Umbilical cord (tissue), 2 donors: ENCODE results near the gene RD3L. TPM values are rescaled to one million over a fixed set of nuclear protein-coding genes. Genes with fewer than 3 reads are reported as not detected.

Experiments
- DNase-seq: peaks from one replicate; pipeline ENCODE4 v3.0.0-alpha.2; 2015; ENCODE audit warnings: low spot score
- total RNA-seq: library from RNA; depleted of rRNA; stranded (reverse); fragments of >200 nt; gene quantifications from one replicate; pipeline ENCODE4 v1.2.3, GENCODE V29; 2014; ENCODE audit warnings: low replicate concordance; ENCODE audit not compliant: insufficient read depth

The RD3L gene
- total RNA-seq, 1 donor from 2014 or later: not detected

GRCh38 chr14:103896578-103896977 lies 45.8 kb downstream of the RD3L start:
- DNase-seq: no peak

GRCh38 chr14:103894723-103895059 lies 47.6 kb downstream of the RD3L start:
- no peak for DNase-seq

GRCh38 chr14:103894034-103894722 lies 48.2 kb downstream of the RD3L start:
- DNase-seq: no peak

GRCh38 chr14:103892247-103892646 lies 50.1 kb downstream of the RD3L start:
- no peak for DNase-seq

GRCh38 chr14:103891667-103892215 lies 50.6 kb downstream of the RD3L start:
- no peak for DNase-seq

GRCh38 chr14:103890821-103891666 lies 51.3 kb downstream of the RD3L start:
- DNase-seq: no peak

Other genes with a start within 250 kb of the RD3L start
- gene XRCC3, start 227.1 kb downstream of the RD3L start, total RNA-seq: 5.1 TPM
- gene ZFYVE21, start 226.7 kb downstream of the RD3L start, total RNA-seq: 55.6 TPM
- 3.4 TPM for gene PPP1R13B, start 95.0 kb downstream of the RD3L start, total RNA-seq
- gene TDRD9, start 14.1 kb downstream of the RD3L start, total RNA-seq: 0.96 TPM
- gene ASPG, start 143.2 kb upstream of the RD3L start, total RNA-seq: 12.5 TPM
- gene KIF26A, start 196.1 kb upstream of the RD3L start, total RNA-seq: 11.8 TPM